Heart right ventricle (tissue), 16 donors: ENCODE results near the gene COL5A2. TPM values are rescaled to one million over a fixed set of nuclear protein-coding genes. Genes with fewer than 3 reads are reported as not detected.

Experiments
- ATAC-seq, 8 donors: fragments of 200-7000 bp; cut with Tn5 transposase; one replicate each; pipeline ENCODE4 v1.9.1; 2020; ENCODE audit warnings: mild to moderate bottlenecking in 8 of 8, moderate library complexity in 8 of 8, moderate number of reproducible peaks in 1 of 8
- DNase-seq, 2 donors: peaks; one replicate each; pipeline ENCODE4 v3.0.0-alpha.2; 2020
- H3K27ac ChIP-seq, 10 donors: fragments of 200-600 bp; sonication (generic) in 2 of 10; one replicate each; pipeline versions ENCODE4 v1.5.0 to v1.8.0; 2020 to 2022; ENCODE audit warnings: mild to moderate bottlenecking in 3 of 10
- H3K27me3 ChIP-seq, 7 donors: fragments of 200-600 bp; one replicate each; pipeline ENCODE4 v1.8.0; 2021 to 2022; ENCODE audit warnings: mild to moderate bottlenecking in 2 of 7
- H3K36me3 ChIP-seq, 9 donors: fragments of 200-600 bp; sonication (generic) in 1 of 9; one replicate each; pipeline versions ENCODE4 v1.5.0 to v1.8.0; 2020 to 2022; ENCODE audit warnings: mild to moderate bottlenecking in 2 of 9
- H3K4me1 ChIP-seq, 9 donors: fragments of 200-600 bp; sonication (generic) in 1 of 9; one replicate each; pipeline versions ENCODE4 v1.5.0 to v1.8.0; 2020 to 2022; ENCODE audit warnings: mild to moderate bottlenecking in 4 of 9
- H3K4me3 ChIP-seq, 10 donors: fragments of 200-600 bp; sonication (generic) in 2 of 10; one replicate each; pipeline versions ENCODE4 v1.5.0 to v1.8.0; 2020 to 2022; ENCODE audit warnings: mild to moderate bottlenecking in 7 of 10, moderate library complexity in 2 of 10
- H3K9me3 ChIP-seq, 11 donors: fragments of 200-600 bp in 10 of 11; sonication (generic) in 2 of 11; one replicate each; pipeline versions ENCODE4 v1.5.0 to v1.8.0; 2013 to 2022; ENCODE audit warnings: mild to moderate bottlenecking in 2 of 11, control low read depth in 1 of 11, moderate library complexity in 1 of 11
- CTCF ChIP-seq, 9 donors: fragments of 200-600 bp; sonication (generic) in 2 of 9; IDR thresholded peaks; one replicate each; pipeline versions ENCODE4 v1.5.0 to v1.8.0; 2021 to 2022; ENCODE audit warnings: antibody characterized with exemption in 9 of 9, mild to moderate bottlenecking in 5 of 9, moderate library complexity in 1 of 9
- WGBS, 2 donors: extraction: QIAGEN DNeasy Blood & Tissue Kit; methylation state at CpG; one replicate each; pipeline ENCODE4 v1.1.7; 2013; ENCODE audit warnings: inconsistent platforms in 1 of 2; 5-methylcytosine and 5-hydroxymethylcytosine counted together
- intact Hi-C, 10 donors: fragments of 100-400 bp; cut with DNase I; formaldehyde crosslinking; loops; one replicate each; pipeline versions ENCODE4 v1.11.1 to v1.14.2; 2022
- polyA plus RNA-seq, 2 donors: library from polyadenylated mRNA; stranded (reverse); fragments of 200-250 nt; gene quantifications; one replicate each; pipeline ENCODE4 v1.2.3, GENCODE V29; 2013
- total RNA-seq, 10 donors: library from RNA; stranded (reverse); fragmentation: NEBNext Ultra II Directional in 3 of 10; extraction: Animal tissue kit (Norgen Biotek cat#: 25700) in 3 of 10; gene quantifications; one replicate each; pipeline versions ENCODE4 v1.2.1 to v1.2.4, GENCODE V29; 2021 to 2023
- donor health status: Arrhythmogenic right ventricular cardiomyopathy.
- donor health status: ischemic (EF 13 %, LVEDD 7.1; RV severe dilation, severe dysfunction).
- donor health status: healthy with polysubstance abuse.
- donor health status: DM: no; HTN: yes; CAD: no.
- donor health status: DM: no; HTN: no; CAD: no.
- donor health status: ischemic (EF 25% LVEDD 6.9; RV normal size, moderate dysfunction).
- donor health status: ischemic (EF 25% LVEDD 5.7; RV mildly dilated, moderate dysfunction).
- donor health status: healthy.
- donor health status: DM: yes; HTN: yes; CAD: no.
- donor health status: Ischemic cardiomyopathy.
- donor health status: ischemic (EF 35%, LVEDD 5.7; RV mildly dilated, moderate dysfunction).
- donor health status: nonischemic (EF 11% LVEDD 7.7; RV severe dilation, severe dysfunction).
- donor health status: DM: yes; HTN: yes; CAD: no.
- donor health status: PGD.
- donor health status: ischemic (EF 29% LVEDD 5.4; RV normal size, mild dysfunction).
- donor health status: nonischemic (EF 23%, LVEDD 6.1; RV moderate dilation, normal function).

COL5A2 gene
- total and polyA plus RNA-seq, 12 donors, result 4.8 to 44.7 (median 8.7) TPM

DNA sequence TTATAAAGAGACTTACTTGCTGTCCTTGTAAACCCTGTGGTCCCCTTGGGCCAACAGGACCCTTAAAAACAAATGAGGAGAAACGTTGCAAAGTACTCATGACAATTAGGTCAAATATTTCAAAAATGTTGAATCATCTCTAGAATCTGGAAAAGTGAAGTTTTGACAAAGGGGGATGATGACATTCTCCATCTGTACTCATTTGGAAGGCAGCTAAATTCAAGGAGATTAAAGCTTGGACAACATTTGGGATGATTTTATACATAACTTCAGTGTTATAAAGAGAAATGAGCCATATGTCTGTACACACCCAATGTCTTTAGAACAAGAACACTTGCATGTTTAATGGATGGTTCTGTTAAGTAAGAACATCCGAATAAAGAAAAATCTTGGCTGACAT is 92.9 kb downstream of the COL5A2 start:
- Histone ChIP-seq H3K4me3 (no peak overlapping the region), H3K36me3 (peaks cover 0 to 60% (median 0%) of the 10 kb centered on the region in 9 donors), H3K27ac (no peak overlapping the region), H3K4me1 (peaks cover 0 to 12% (median 0%) of the 10 kb centered on the region in 9 donors), H3K27me3 (no peaks in the 10 kb centered on the region), H3K9me3 (no peaks in the 10 kb centered on the region)
- 52 to 58% methylated on average over 2 of the region's 2 CpGs for WGBS, 2 donors
- intact Hi-C loops, result no loop called here
- TF ChIP-seq CTCF (IDR thresholded peaks at IDR 0.05), result no peak
- ATAC-seq, result peak in 1 of 8 donors; percentile 22
- DNase-seq, result no peak

GRCh38 chr2:189086250-189086649 is 93.3 kb downstream of the COL5A2 start:
- peaks cover 0 to 59% (median 0%) of the 10 kb centered on the region in 9 donors for H3K36me3 ChIP-seq
- intact Hi-C loops, result no loop called here

GRCh38 chr2:189083606-189084005 is 96.0 kb downstream of the COL5A2 start:
- DNase-seq, result no peak
- intact Hi-C loops, result no loop called here
- no peak for ATAC-seq
- Histone ChIP-seq H3K27ac (no peak overlapping the region), H3K36me3 (peaks cover 0 to 55% (median 0%) of the 10 kb centered on the region in 9 donors), H3K9me3 (no peaks in the 10 kb centered on the region), H3K4me1 (peaks cover 0 to 12% (median 0%) of the 10 kb centered on the region in 9 donors), H3K4me3 (no peak overlapping the region), H3K27me3 (no peaks in the 10 kb centered on the region)
- 89 to 92% methylated on average over 3 of the region's 3 CpGs for WGBS, 2 donors
- no peak for TF ChIP-seq CTCF (IDR thresholded peaks at IDR 0.05)

More at GRCh38 chr2:189086250-189086649, 93.3 kb downstream of the COL5A2 start:
- peaks cover 0 to 12% (median 0%) of the 10 kb centered on the region in 9 donors for H3K4me1 ChIP-seq
- ATAC-seq (no peak), DNase-seq (no peak)
- H3K27me3 ChIP-seq, result no peaks in the 10 kb centered on the region
- no peaks in the 10 kb centered on the region for H3K9me3 ChIP-seq
- no peak overlapping the region for H3K4me3 ChIP-seq
- WGBS, 2 donors, result 68 to 80% methylated on average over 2 of the region's 2 CpGs
- no peak for TF ChIP-seq CTCF (IDR thresholded peaks at IDR 0.05)
- no peak overlapping the region for H3K27ac ChIP-seq

DNA sequence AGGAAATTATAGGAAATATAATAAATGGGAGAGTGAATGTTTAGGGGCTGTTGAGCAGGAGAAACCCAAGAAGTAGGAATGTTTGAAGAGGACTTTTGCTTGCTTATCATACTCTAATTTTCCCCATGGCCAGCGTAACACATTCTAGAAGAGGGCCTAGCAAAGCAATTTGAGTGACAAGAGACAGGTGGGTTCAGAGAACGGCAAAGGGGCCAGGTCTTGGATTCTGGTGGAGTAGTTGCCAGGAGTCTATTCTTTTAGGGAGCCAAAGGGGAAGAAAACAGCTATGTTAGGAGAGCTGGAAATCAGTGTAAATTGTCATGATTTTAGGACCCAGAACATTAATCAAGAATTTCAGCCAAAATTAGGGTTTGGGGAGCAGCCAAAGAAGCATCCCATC is 96.5 kb downstream of the COL5A2 start:
- no peaks in the 10 kb centered on the region for H3K27me3 ChIP-seq
- no peaks in the 10 kb centered on the region for H3K9me3 ChIP-seq
- H3K36me3 ChIP-seq, result peaks cover 0 to 60% (median 0%) of the 10 kb centered on the region in 9 donors
- no peak for ATAC-seq
- peaks cover 0 to 12% (median 0%) of the 10 kb centered on the region in 9 donors for H3K4me1 ChIP-seq
- WGBS, 2 donors, result 91% methylated on average over 2 of the region's 2 CpGs
- intact Hi-C loops, result no loop called here
- H3K27ac ChIP-seq, result peak overlapping the region in 1 of 10 donors; percentile 13
- DNase-seq, result no peak
- no peak overlapping the region for H3K4me3 ChIP-seq
- TF ChIP-seq CTCF (IDR thresholded peaks at IDR 0.05), result no peak
